ENCODE data around the gene MPP3. TPM values are rescaled to one million over a fixed set of nuclear protein-coding genes. Genes with fewer than 3 reads are reported as not detected.

Gene MPP3
- total RNA-seq, 1 experiment from 2014 or later = 19.5 TPM

GRCh38 chr17:43834106-43834505, 1.2 kb upstream of the MPP3 start:
- TF ChIP-seq FOSL1 (IDR thresholded peaks at IDR 0.05; ENCODE audit: low read depth) = no peak
- TF ChIP-seq POLR2AphosphoS5 (IDR thresholded peaks at IDR 0.05; ENCODE audit: low read depth, low read length) = no peak
- ATAC-seq = no peak
- Histone ChIP-seq H3K79me2 (ENCODE audit: insufficient read depth, low read length) (peaks cover 10% of the 10 kb centered on the region), H2AFZ (ENCODE audit: low read depth, low read length, poor library complexity, severe bottlenecking) (no peak overlapping the region), H3K9me3 (ENCODE audit: control insufficient read depth in 1 of 2, insufficient read depth in 1 of 2, low read depth in 1 of 2, low read length in 2 of 2) (no peaks in the 10 kb centered on the region), H3K9me2 (ENCODE audit: insufficient read depth) (no peaks in the 10 kb centered on the region), H3K4me3 (replicated peaks in 1 of 2; ENCODE audit: low read depth in 1 of 2, low read length in 2 of 2) (no peak overlapping the region), H3K36me3 (ENCODE audit: control insufficient read depth in 1 of 2, insufficient read depth in 2 of 2, low read length in 2 of 2) (peaks cover 0 to 17% of the 10 kb centered on the region in 2 experiments; a peak in 1 of 4 replicates), H4K20me1 (ENCODE audit: insufficient read depth) (no peaks in the 10 kb centered on the region), H3K27ac (ENCODE audit: low read depth, low read length) (no peak overlapping the region), H3K4me1 (ENCODE audit: control insufficient read depth in 1 of 2, insufficient read depth in 2 of 2, low read length in 2 of 2) (peaks cover 17 to 28% of the 10 kb centered on the region in 2 experiments), H3K4me2 (ENCODE audit: low read length) (peak overlapping the region; percentile 98), H3K27me3 (ENCODE audit: insufficient read depth, low read length) (no peaks in the 10 kb centered on the region), H3K9ac (ENCODE audit: low read length) (no peak overlapping the region)
- ChIA-PET CTCF (no interaction called here), RAD21 (ENCODE audit: low non-redundant PET in 1 of 2, low total read pairs in 2 of 2, uncharacterized antibody in 2 of 2, unreplicated experiment in 2 of 2) (no interaction called here), POLR2A (no interaction called here)
- BruUV-seq (replicated peaks) = TSS peak; percentile 17
- no peak for DNase-seq (ENCODE audit: low read depth, low spot score)
- intact Hi-C loops (cut with micrococcal nuclease) = no loop called here

GRCh38 chr17:43832168-43832975, 574 bp downstream of the MPP3 start:
- Histone ChIP-seq H3K4me3 (replicated peaks in 1 of 2; ENCODE audit: low read depth in 1 of 2, low read length in 2 of 2) (peak overlapping the region; percentile 56 to 88), H2AFZ (ENCODE audit: low read depth, low read length, poor library complexity, severe bottlenecking) (no peak overlapping the region), H3K27ac (ENCODE audit: low read depth, low read length) (peak overlapping the region; percentile 54), H4K20me1 (ENCODE audit: insufficient read depth) (no peaks in the 10 kb centered on the region), H3K27me3 (ENCODE audit: insufficient read depth, low read length) (no peaks in the 10 kb centered on the region), H3K9me2 (ENCODE audit: insufficient read depth) (no peaks in the 10 kb centered on the region), H3K79me2 (ENCODE audit: insufficient read depth, low read length) (peaks cover 10% of the 10 kb centered on the region), H3K4me1 (ENCODE audit: control insufficient read depth in 1 of 2, insufficient read depth in 2 of 2, low read length in 2 of 2) (peaks cover 16 to 24% of the 10 kb centered on the region in 2 experiments), H3K4me2 (ENCODE audit: low read length) (peak overlapping the region; percentile 98), H3K9me3 (ENCODE audit: control insufficient read depth in 1 of 2, insufficient read depth in 1 of 2, low read depth in 1 of 2, low read length in 2 of 2) (no peaks in the 10 kb centered on the region), H3K9ac (ENCODE audit: low read length) (peak overlapping the region; percentile 84), H3K36me3 (ENCODE audit: control insufficient read depth in 1 of 2, insufficient read depth in 2 of 2, low read length in 2 of 2) (peaks cover 0 to 25% of the 10 kb centered on the region in 2 experiments; a peak in 2 of 4 replicates)
- peak; percentile 79 for ATAC-seq
- DNase-seq (ENCODE audit: low read depth, low spot score) = no peak
- intact Hi-C loops (cut with micrococcal nuclease) = loop anchor here (2.0 kb wide), 1 partner anchor 54 kb away; the partner anchor contains the start of gene DUSP3
- ChIA-PET CTCF (interaction anchor here (1.7 kb wide), 1 partner anchor 14 kb away, joined by 5 read pairs; the partner anchor contains the start of gene CD300LG), RAD21 (ENCODE audit: low non-redundant PET in 1 of 2, low total read pairs in 2 of 2, uncharacterized antibody in 2 of 2, unreplicated experiment in 2 of 2) (no interaction called here), POLR2A (no interaction called here)
- BruUV-seq (replicated peaks) = no TSS peak
- TF ChIP-seq MAX (IDR thresholded peaks at IDR 0.05) = peak; percentile 70
- TF ChIP-seq EGR1 (IDR thresholded peaks at IDR 0.05; ENCODE audit: low read depth) = no peak
- no peak for TF ChIP-seq TCF7L2 (IDR thresholded peaks at IDR 0.05; ENCODE audit: borderline replicate concordance, extremely low read depth, insufficient read depth, insufficient read length)
- TF ChIP-seq SIN3A (IDR thresholded peaks at IDR 0.05; ENCODE audit: low read depth) = 0 out of 2 replicates have a peak, but pooled peaks have one; percentile 28
- TF ChIP-seq CBX3 (IDR thresholded peaks at IDR 0.05; ENCODE audit: low read depth) = no peak
- TF ChIP-seq EZH2phosphoT487 (IDR thresholded peaks at IDR 0.05; ENCODE audit: borderline replicate concordance) = no peak
- TF ChIP-seq FOSL1 (IDR thresholded peaks at IDR 0.05; ENCODE audit: low read depth) = no peak
